Measurements from ENCODE around the gene RPEL1. TPM values are rescaled to one million over a fixed set of nuclear protein-coding genes. Genes with fewer than 3 reads are reported as not detected.
"Not testable (repeated sequence)": the region's sequence is repeated elsewhere in the genome, so short reads cannot be mapped to it uniquely, and the experiment has no call there.

The RPEL1 gene
- total RNA-seq, 1 donor from 2014 or later, result not detected

GRCh38 chr10:103202319-103202718, 43.4 kb upstream of the RPEL1 start:
- intact Hi-C loops (cut with DNase I), result no loop called here

DNA sequence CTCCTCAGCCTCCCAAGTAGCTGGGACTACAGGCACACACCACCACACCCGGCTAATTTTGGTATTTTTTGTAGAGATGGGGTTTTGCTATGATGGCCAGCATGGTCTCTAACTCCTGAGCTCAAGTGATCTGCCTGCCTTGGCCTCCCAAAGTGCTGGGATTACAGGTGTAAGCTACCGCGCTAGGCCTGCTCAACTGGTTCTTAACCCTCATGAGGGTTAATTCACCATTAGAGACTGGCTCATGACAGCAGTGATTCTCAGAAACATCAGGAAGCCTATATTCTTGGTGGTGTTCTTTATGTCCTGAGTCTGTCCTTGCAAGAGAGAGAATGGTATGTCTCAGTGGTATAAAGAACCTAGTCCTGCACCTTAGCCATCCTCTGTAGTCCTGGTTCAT, 42.2 kb upstream of the RPEL1 start:
- intact Hi-C loops (cut with DNase I), result no loop called here
- H3K4me3 ChIP-seq, result no peak overlapping the region
- no peak for ATAC-seq
- no peak overlapping the region for H3K27ac ChIP-seq
- DNase-seq, result no peak
- no peaks in the 10 kb centered on the region for H3K9me3 ChIP-seq
- H3K36me3 ChIP-seq, result no peaks in the 10 kb centered on the region
- TF ChIP-seq CTCF (IDR thresholded peaks at IDR 0.05), result no peak
- no peaks in the 10 kb centered on the region for H3K27me3 ChIP-seq
- H3K4me1 ChIP-seq, result no peaks in the 10 kb centered on the region

More at GRCh38 chr10:103202319-103202718, 43.4 kb upstream of the RPEL1 start:
- H3K27ac ChIP-seq, result no peak overlapping the region
- H3K27me3 ChIP-seq, result no peaks in the 10 kb centered on the region
- no peak for TF ChIP-seq CTCF (IDR thresholded peaks at IDR 0.05)
- DNase-seq, result no peak
- H3K36me3 ChIP-seq, result no peaks in the 10 kb centered on the region
- no peaks in the 10 kb centered on the region for H3K9me3 ChIP-seq
- peak; percentile 79 for ATAC-seq
- H3K4me3 ChIP-seq, result no peak overlapping the region
- peaks cover 3% of the 10 kb centered on the region for H3K4me1 ChIP-seq

GRCh38 chr10:103204353-103205255, 41.1 kb upstream of the RPEL1 start:
- intact Hi-C loops (cut with DNase I), result no loop called here
- H3K27ac ChIP-seq, result no peak overlapping the region
- ATAC-seq (no peak), DNase-seq (no peak)
- H3K27me3 ChIP-seq, result no peaks in the 10 kb centered on the region
- no peaks in the 10 kb centered on the region for H3K4me1 ChIP-seq
- TF ChIP-seq CTCF (IDR thresholded peaks at IDR 0.05), result no peak
- H3K4me3 ChIP-seq, result no peak overlapping the region
- no peaks in the 10 kb centered on the region for H3K36me3 ChIP-seq
- peaks cover under 1% of the 10 kb centered on the region for H3K9me3 ChIP-seq

- H3K4me3 ChIP-seq; ATAC-seq; H3K36me3 ChIP-seq; DNase-seq; H3K27me3 ChIP-seq; H3K27ac ChIP-seq; H3K9me3 ChIP-seq; H3K4me1 ChIP-seq; intact Hi-C loops (cut with DNase I): not testable (repeated sequence)
These were observed 40.3 kb upstream of the RPEL1 start for GRCh38 chr10:103205401-103205800.

DNA sequence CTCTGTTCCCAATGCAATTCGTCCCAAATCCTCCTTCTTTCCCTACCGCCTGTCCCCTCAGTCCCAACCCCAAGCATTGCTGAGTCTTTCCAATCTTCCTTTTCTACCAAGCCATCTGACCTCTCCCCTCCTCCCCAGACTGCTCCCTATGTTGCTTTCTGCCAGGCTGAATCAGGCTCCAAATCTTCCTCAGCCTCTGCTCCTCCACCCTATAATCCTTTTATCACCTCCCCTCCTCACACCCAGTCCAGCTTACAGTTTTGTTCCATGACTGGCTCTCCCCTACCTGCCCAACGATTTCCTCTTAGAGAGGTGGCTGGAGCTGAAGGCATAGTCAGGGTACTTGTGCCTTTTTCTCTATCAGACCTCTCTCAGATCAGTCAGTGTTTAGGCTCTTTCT, 39.0 kb upstream of the RPEL1 start:
- H3K4me1 ChIP-seq; H3K36me3 ChIP-seq; intact Hi-C loops (cut with DNase I); H3K4me3 ChIP-seq; H3K9me3 ChIP-seq; H3K27ac ChIP-seq; ATAC-seq; H3K27me3 ChIP-seq; DNase-seq: not testable (repeated sequence)

DNA sequence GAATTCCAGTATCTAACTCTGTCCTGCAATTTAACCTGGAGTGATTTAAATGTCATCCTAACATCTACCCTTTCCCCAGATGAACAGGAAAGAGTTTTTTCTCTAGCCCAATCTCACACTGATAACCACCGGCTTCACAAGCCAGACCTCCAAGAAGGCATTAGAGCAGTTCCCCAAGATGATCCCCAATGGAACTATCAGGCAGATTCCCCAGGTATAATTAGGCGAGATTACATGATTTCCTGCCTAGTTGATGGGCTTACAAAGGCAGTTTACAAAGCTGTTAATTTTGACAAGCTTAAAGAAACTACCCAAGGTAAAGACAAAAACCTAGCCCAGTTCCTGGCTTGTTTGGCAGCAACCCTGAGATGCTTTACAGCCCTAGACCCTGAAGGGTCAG, 38.5 kb upstream of the RPEL1 start:
- Histone ChIP-seq H3K27ac (no peak overlapping the region), H3K27me3 (no peaks in the 10 kb centered on the region), H3K9me3 (peaks cover 7% of the 10 kb centered on the region), H3K4me3 (no peak overlapping the region), H3K36me3 (no peaks in the 10 kb centered on the region), H3K4me1 (no peaks in the 10 kb centered on the region)
- ATAC-seq (no peak), DNase-seq (no peak)
- intact Hi-C loops (cut with DNase I), result no loop called here
- no peak for TF ChIP-seq CTCF (IDR thresholded peaks at IDR 0.05)

DNA sequence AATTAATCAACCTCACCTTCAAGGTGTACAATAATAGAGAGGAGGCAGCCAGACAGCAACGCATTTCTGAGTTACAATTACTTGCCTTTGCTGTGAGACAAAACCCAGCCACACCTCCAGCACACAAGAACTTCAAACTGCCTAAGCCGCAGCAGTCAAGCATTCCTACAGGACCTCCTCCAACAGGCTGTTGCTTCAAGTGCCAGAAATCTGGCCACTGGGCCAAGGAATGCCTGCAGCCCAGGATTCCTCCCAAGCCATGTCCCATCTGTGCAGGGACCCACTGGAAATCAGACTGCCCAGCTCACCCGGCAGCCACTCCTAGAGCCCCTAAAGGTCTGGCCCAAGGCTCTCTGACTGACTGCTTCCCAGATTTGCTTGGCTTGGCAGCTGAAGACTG, 38.0 kb upstream of the RPEL1 start:
- DNase-seq; H3K4me3 ChIP-seq; H3K36me3 ChIP-seq; H3K9me3 ChIP-seq; ATAC-seq; H3K4me1 ChIP-seq; intact Hi-C loops (cut with DNase I); H3K27me3 ChIP-seq; H3K27ac ChIP-seq: not testable (repeated sequence)

DNA sequence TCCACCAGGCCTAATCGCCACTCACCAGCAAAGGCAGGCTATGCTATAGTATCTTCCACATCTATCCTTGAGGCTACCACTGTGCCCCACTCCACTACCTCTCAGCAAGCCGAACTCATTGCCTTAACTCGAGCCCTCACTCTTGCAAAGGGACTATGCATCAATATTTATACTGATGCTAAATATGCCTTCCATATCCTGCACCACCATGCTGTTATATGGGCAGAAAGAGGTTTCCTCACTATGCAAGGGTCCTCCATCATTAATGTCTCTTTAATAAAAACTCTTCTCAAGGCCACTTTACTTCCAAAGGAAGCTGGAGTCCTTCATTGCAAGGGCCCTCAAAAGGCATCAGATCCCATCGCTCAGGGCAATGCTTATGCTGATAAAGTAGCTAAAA, 35.4 kb upstream of the RPEL1 start:
- ATAC-seq; H3K9me3 ChIP-seq; H3K27me3 ChIP-seq; H3K36me3 ChIP-seq; intact Hi-C loops (cut with DNase I); H3K4me3 ChIP-seq; DNase-seq; H3K27ac ChIP-seq; H3K4me1 ChIP-seq: not testable (repeated sequence)

All from upper lobe of right lung (tissue), 1 donor.